ENCODE data around the gene C6orf47.

C6orf47 gene

GRCh38 chr6:31636698-31637596 is 23.6 kb downstream of the C6orf47 start:
- no peak for DNase-seq (ENCODE audit: low spot score)

GRCh38 chr6:31634969-31635575 is 25.5 kb downstream of the C6orf47 start:
- DNase-seq (ENCODE audit: low spot score), result no peak

GRCh38 chr6:31634131-31634530 is 26.4 kb downstream of the C6orf47 start:
- DNase-seq (ENCODE audit: low spot score), result no peak

GRCh38 chr6:31633447-31633846 is 27.1 kb downstream of the C6orf47 start:
- no peak for DNase-seq (ENCODE audit: low spot score)

- DNase-seq (ENCODE audit: low spot score), result no peak
Observed at GRCh38 chr6:31632279-31632946, 28.2 kb downstream of the C6orf47 start.

- no peak for DNase-seq (ENCODE audit: low spot score)
Observed at GRCh38 chr6:31631681-31632278, 28.8 kb downstream of the C6orf47 start.

GRCh38 chr6:31631209-31631608 is 29.4 kb downstream of the C6orf47 start:
- no peak for DNase-seq (ENCODE audit: low spot score)

- no peak for DNase-seq (ENCODE audit: low spot score)
Observed at GRCh38 chr6:31630177-31630934, 30.2 kb downstream of the C6orf47 start.

GRCh38 chr6:31629014-31629413 is 31.6 kb downstream of the C6orf47 start:
- DNase-seq (ENCODE audit: low spot score), result no peak

- no peak for DNase-seq (ENCODE audit: low spot score)
Observed at GRCh38 chr6:31627690-31628287, 32.8 kb downstream of the C6orf47 start.

GRCh38 chr6:31626952-31627351 is 33.6 kb downstream of the C6orf47 start:
- no peak for DNase-seq (ENCODE audit: low spot score)

- no peak for DNase-seq (ENCODE audit: low spot score)
Observed at GRCh38 chr6:31624070-31624469, 36.5 kb downstream of the C6orf47 start.

GRCh38 chr6:31622684-31623091 is 37.9 kb downstream of the C6orf47 start:
- DNase-seq (ENCODE audit: low spot score), result no peak

GRCh38 chr6:31621991-31622390 is 38.6 kb downstream of the C6orf47 start:
- DNase-seq (ENCODE audit: low spot score), result no peak

GRCh38 chr6:31621320-31621939 is 39.1 kb downstream of the C6orf47 start:
- DNase-seq (ENCODE audit: low spot score), result no peak

GRCh38 chr6:31620586-31621319 is 39.8 kb downstream of the C6orf47 start, which contains the start of gene PRRC2A:
Gene PRRC2A, plus strand, starts transcription at chr6:31620715. Its CDS starts 2,075 bp downstream, at chr6:31622790.
- peak; percentile 68 for DNase-seq (ENCODE audit: low spot score)

- DNase-seq (ENCODE audit: low spot score), result peak; percentile 98
Observed at GRCh38 chr6:31619805-31620585, 40.6 kb downstream of the C6orf47 start.

GRCh38 chr6:31617010-31617409 is 43.6 kb downstream of the C6orf47 start:
- DNase-seq (ENCODE audit: low spot score), result no peak

GRCh38 chr6:31615748-31616147 is 44.8 kb downstream of the C6orf47 start:
- no peak for DNase-seq (ENCODE audit: low spot score)

Data from SW480 (cell line).